ENCODE measurements around the gene SORBS2. TPM values are rescaled to one million over a fixed set of nuclear protein-coding genes. Genes with fewer than 3 reads are reported as not detected.
"Not testable (repeated sequence)": the region's sequence is repeated elsewhere in the genome, so short reads cannot be mapped to it uniquely, and the experiment has no call there.

The SORBS2 gene
- total and polyA plus RNA-seq, 3 donors from 2014 or later, result 20.2 to 47.7 (median 26.0) TPM

DNA sequence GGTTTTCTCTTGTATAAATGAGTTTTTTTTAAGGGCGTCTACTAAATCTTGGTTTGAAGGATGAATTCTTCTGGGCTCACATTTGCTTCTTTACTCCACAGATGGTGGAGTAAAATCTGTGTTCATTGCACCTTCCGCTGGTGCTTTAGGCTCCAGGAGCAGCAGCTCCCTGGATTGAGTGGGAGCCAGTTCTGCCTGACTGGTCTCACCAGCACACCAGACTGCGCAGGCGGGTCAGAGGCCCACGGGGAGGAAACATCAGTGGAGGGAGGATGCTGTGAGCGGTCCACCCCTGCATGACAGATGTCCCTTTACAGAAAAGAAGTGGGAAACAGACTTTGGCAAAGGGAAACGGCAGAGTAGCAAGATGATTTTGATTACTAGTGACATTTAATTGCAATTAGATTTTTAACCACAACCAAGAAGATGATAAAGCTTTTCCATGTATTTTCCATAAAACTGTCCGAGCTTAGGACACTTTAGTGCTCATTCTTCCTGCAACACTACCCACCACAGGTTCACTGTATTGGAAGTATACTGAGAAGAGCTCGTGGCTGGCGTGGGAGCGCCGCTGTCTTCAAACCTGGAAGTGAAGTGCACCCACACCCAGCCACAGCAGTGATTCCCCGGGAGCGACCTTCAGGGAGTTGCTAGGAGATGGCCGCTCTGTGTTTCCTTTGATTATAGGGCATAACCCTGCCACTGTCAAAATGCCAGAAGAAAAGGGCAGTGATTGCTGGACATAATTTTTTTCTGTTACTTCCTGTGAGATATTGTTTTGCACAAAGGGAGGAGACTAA, 95.2 kb downstream of the SORBS2 start:
- WGBS, 2 donors, result 42 to 61% methylated on average over 15 of the region's 15 CpGs
- no peaks in the 10 kb centered on the region for H3K9me3 ChIP-seq
- H3K4me3 ChIP-seq, result no peak overlapping the region
- no peak overlapping the region for H3K27ac ChIP-seq
- DNase-seq, result peak; percentile 27
- H3K4me1 ChIP-seq, result peaks cover 7% of the 10 kb centered on the region
- H3K27me3 ChIP-seq, result no peaks in the 10 kb centered on the region
- H3K36me3 ChIP-seq (ENCODE audit: low read depth, missing control alignments), result no peaks in the 10 kb centered on the region
- intact Hi-C loops (cut with DNase I; ENCODE audit: low total_unique reads), result no loop called here
- TF ChIP-seq, protein P1, sequence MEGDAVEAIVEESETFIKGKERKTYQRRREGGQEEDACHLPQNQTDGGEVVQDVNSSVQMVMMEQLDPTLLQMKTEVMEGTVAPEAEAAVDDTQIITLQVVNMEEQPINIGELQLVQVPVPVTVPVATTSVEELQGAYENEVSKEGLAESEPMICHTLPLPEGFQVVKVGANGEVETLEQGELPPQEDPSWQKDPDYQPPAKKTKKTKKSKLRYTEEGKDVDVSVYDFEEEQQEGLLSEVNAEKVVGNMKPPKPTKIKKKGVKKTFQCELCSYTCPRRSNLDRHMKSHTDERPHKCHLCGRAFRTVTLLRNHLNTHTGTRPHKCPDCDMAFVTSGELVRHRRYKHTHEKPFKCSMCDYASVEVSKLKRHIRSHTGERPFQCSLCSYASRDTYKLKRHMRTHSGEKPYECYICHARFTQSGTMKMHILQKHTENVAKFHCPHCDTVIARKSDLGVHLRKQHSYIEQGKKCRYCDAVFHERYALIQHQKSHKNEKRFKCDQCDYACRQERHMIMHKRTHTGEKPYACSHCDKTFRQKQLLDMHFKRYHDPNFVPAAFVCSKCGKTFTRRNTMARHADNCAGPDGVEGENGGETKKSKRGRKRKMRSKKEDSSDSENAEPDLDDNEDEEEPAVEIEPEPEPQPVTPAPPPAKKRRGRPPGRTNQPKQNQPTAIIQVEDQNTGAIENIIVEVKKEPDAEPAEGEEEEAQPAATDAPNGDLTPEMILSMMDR (IDR thresholded peaks at IDR 0.05), result no peak
- no peak for TF ChIP-seq POLR2A (IDR thresholded peaks at IDR 0.05)

DNA sequence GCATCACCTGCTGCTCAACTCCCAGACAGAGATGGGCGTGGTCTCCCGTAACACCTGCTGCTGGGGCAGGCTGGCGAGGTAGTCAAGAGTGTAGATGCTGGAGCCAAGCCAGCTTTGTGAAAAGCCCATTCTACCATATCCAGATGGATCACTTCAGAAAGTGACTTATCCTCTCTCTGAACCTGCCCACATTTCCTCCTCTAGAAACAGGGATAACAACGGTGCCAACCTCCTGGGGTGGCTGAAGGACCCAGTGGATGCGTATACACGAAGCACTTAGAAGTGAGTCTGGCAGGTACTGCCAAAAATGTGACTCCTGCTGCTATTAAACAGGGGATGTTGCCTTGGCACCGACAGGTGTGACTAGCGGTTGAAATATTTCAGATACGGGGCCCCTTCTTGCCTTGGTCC, 95.8 kb downstream of the SORBS2 start:
- WGBS, 2 donors, result 55 to 63% methylated on average over 9 of the region's 9 CpGs
- H3K4me1 ChIP-seq, result peaks cover under 1% of the 10 kb centered on the region

GRCh38 chr4:185714524-185714923, 97.5 kb downstream of the SORBS2 start:
- H3K27me3 ChIP-seq; DNase-seq; H3K4me3 ChIP-seq; H3K27ac ChIP-seq; H3K36me3 ChIP-seq (ENCODE audit: low read depth, missing control alignments); intact Hi-C loops (cut with DNase I; ENCODE audit: low total_unique reads); H3K4me1 ChIP-seq; H3K9me3 ChIP-seq: not testable (repeated sequence)
- WGBS, 2 donors, result 93 to 98% methylated on average over 5 of the region's 5 CpGs

More for the DNA sequence above, 95.8 kb downstream of the SORBS2 start:
- intact Hi-C loops (cut with DNase I; ENCODE audit: low total_unique reads), result no loop called here
- H3K27ac ChIP-seq, result no peak overlapping the region
- TF ChIP-seq, protein P1 (IDR thresholded peaks at IDR 0.05), result no peak
- TF ChIP-seq POLR2A (IDR thresholded peaks at IDR 0.05), result no peak
- H3K36me3 ChIP-seq (ENCODE audit: low read depth, missing control alignments), result no peaks in the 10 kb centered on the region
- no peaks in the 10 kb centered on the region for H3K27me3 ChIP-seq
- no peak overlapping the region for H3K4me3 ChIP-seq
- no peak for DNase-seq
- no peaks in the 10 kb centered on the region for H3K9me3 ChIP-seq

GRCh38 chr4:185713731-185714130, 98.3 kb downstream of the SORBS2 start:
- no peak for DNase-seq
- no peaks in the 10 kb centered on the region for H3K9me3 ChIP-seq
- H3K27me3 ChIP-seq, result no peaks in the 10 kb centered on the region
- TF ChIP-seq, protein P1 (IDR thresholded peaks at IDR 0.05), result no peak
- TF ChIP-seq POLR2A (IDR thresholded peaks at IDR 0.05), result no peak
- WGBS, 2 donors, result 91 to 97% methylated on average over 1 of the region's 1 CpG
- no peaks in the 10 kb centered on the region for H3K4me1 ChIP-seq
- intact Hi-C loops (cut with DNase I; ENCODE audit: low total_unique reads), result no loop called here
- no peak overlapping the region for H3K4me3 ChIP-seq
- H3K27ac ChIP-seq, result no peak overlapping the region
- H3K36me3 ChIP-seq (ENCODE audit: low read depth, missing control alignments), result no peaks in the 10 kb centered on the region

DNA sequence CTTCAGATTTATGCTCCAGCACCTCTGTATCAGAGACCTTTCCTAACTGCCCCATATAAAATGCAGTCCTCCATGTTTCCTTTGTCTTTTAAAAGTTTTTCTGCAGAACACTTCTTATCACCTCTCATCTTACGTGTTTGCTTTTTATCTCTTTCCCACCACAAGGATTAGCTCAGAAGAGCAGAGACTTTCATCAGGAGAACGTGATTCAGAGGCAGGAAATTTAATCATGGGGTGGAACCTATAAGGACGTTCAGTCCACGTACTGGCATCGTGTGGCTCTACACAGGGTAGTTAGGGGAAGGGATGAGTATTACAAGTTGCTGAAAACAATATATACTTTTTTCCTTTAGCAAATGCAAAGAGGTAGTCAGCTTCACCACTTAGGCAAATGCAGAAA, 98.7 kb downstream of the SORBS2 start:
- H3K36me3 ChIP-seq (ENCODE audit: low read depth, missing control alignments), result no peaks in the 10 kb centered on the region
- intact Hi-C loops (cut with DNase I; ENCODE audit: low total_unique reads), result no loop called here
- DNase-seq, result no peak
- no peaks in the 10 kb centered on the region for H3K4me1 ChIP-seq
- TF ChIP-seq, protein P1 (IDR thresholded peaks at IDR 0.05), result no peak
- no peak for TF ChIP-seq POLR2A (IDR thresholded peaks at IDR 0.05)
- no peaks in the 10 kb centered on the region for H3K27me3 ChIP-seq
- no peaks in the 10 kb centered on the region for H3K9me3 ChIP-seq
- 80 to 83% methylated on average over 5 of the region's 5 CpGs for WGBS, 2 donors
- H3K4me3 ChIP-seq, result no peak overlapping the region
- no peak overlapping the region for H3K27ac ChIP-seq

Measured in testis (tissue), 3 donors.